Tibial nerve (tissue), 4 donors: ENCODE measurements around the gene SPON1. TPM values are rescaled to one million over a fixed set of nuclear protein-coding genes. Genes with fewer than 3 reads are reported as not detected.

Source experiments
- DNase-seq, 2 donors: peaks; one replicate each; pipeline ENCODE4 v3.0.0-alpha.2; 2019; ENCODE audit warnings: low spot score in 2 of 2
- H3K27ac ChIP-seq, 4 donors: fragments of 200-600 bp; sonication (generic) in 3 of 4; one replicate each; pipeline ENCODE4 v1.5.1; 2017 to 2019; ENCODE audit warnings: mild to moderate bottlenecking in 1 of 4
- H3K27me3 ChIP-seq, 2 donors: fragments of 200-600 bp; sonication (generic) in 1 of 2; one replicate each; pipeline versions ENCODE4 v1.5.1 to v1.6.0; 2017 to 2019
- H3K36me3 ChIP-seq, 3 donors: fragments of 200-600 bp; sonication (generic); one replicate each; pipeline ENCODE4 v1.5.1; 2018 to 2019
- H3K4me1 ChIP-seq, 4 donors: fragments of 200-600 bp; sonication (generic) in 3 of 4; one replicate each; pipeline ENCODE4 v1.5.1; 2017 to 2019
- H3K4me3 ChIP-seq, 4 donors: fragments of 200-600 bp; sonication (generic) in 3 of 4; one replicate each; pipeline ENCODE4 v1.5.1; 2017 to 2019; ENCODE audit warnings: mild to moderate bottlenecking in 1 of 4, moderate library complexity in 1 of 4
- H3K9me3 ChIP-seq, 4 donors: fragments of 200-600 bp; sonication (generic) in 3 of 4; one replicate each; pipeline ENCODE4 v1.5.1; 2017 to 2019
- CTCF ChIP-seq, 5 experiments: fragments of 200-600 bp in 3 of 5; fragments of 450-650 bp in 2 of 5; sonication (generic) in 3 of 5; IDR thresholded peaks; one replicate each; pipeline ENCODE4 v1.5.1; 2016 to 2019; ENCODE audit warnings: antibody characterized with exemption in 5 of 5, mild to moderate bottlenecking in 3 of 5, moderate library complexity in 2 of 5
- EP300 ChIP-seq, 2 donors: sonication (generic); formaldehyde crosslinking; IDR thresholded peaks; one replicate each; pipeline ENCODE4 v1.6.1; 2017; ENCODE audit warnings: antibody characterized with exemption in 2 of 2, mild to moderate bottlenecking in 1 of 2
- POLR2A ChIP-seq, 2 donors: fragments of 450-650 bp; IDR thresholded peaks; one replicate each; pipeline ENCODE4 v1.6.1; 2017; ENCODE audit warnings: antibody characterized with exemption in 2 of 2, mild to moderate bottlenecking in 2 of 2, moderate library complexity in 2 of 2
- WGBS, 2 donors: methylation state at CpG; one replicate each; pipeline ENCODE4 v1.1.5; 2018; 5-methylcytosine and 5-hydroxymethylcytosine counted together
- total RNA-seq, 4 donors: library from RNA; depleted of rRNA; stranded (reverse); fragments of >200 nt; gene quantifications; one replicate each; pipeline ENCODE4 v1.1.0, GENCODE V29; 2016

SPON1 gene
- total RNA-seq, 4 donors from 2014 or later: 13.5 to 33.9 (median 30.2) TPM

- TF ChIP-seq EP300 (IDR thresholded peaks at IDR 0.05): no peak
- no peak for TF ChIP-seq POLR2A (IDR thresholded peaks at IDR 0.05)
- no peak for TF ChIP-seq CTCF (IDR thresholded peaks at IDR 0.05)
- Histone ChIP-seq H3K36me3 (no peaks in the 10 kb centered on the region), H3K9me3 (no peaks in the 10 kb centered on the region), H3K27me3 (no peaks in the 10 kb centered on the region), H3K4me1 (no peaks in the 10 kb centered on the region), H3K27ac (no peak overlapping the region), H3K4me3 (no peak overlapping the region)
- DNase-seq: no peak
- 85 to 93% methylated on average over 3 of the region's 3 CpGs for WGBS, 2 donors
These were observed 178.5 kb downstream of the SPON1 start for GRCh38 chr11:14140991-14141390.

DNA sequence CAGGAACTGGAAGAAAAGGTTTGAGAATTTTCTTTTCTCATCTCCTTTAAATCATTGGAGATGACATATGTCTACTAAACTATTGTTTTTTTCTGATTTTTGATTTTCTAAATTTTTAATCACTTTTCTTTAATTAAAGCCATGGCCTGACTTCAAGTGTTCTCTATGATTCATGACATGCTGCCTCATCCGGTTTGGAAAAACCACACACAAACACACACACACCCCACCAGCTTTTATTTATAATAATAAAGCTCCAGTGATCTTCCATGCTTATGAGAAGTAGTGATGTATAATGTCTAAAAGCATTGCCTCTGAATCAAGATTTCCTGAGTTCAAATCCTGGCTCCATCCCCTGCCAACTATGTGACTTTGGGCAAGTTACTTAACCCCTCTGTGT lies 179.2 kb downstream of the SPON1 start:
- no peaks in the 10 kb centered on the region for H3K4me1 ChIP-seq
- H3K4me3 ChIP-seq: no peak overlapping the region
- H3K27me3 ChIP-seq: no peaks in the 10 kb centered on the region
- H3K36me3 ChIP-seq: no peaks in the 10 kb centered on the region
- DNase-seq: no peak
- no peaks in the 10 kb centered on the region for H3K9me3 ChIP-seq
- TF ChIP-seq EP300 (IDR thresholded peaks at IDR 0.05) (no peak), CTCF (IDR thresholded peaks at IDR 0.05) (no peak), POLR2A (IDR thresholded peaks at IDR 0.05) (no peak)
- no peak overlapping the region for H3K27ac ChIP-seq
- 58 to 63% methylated on average over 1 of the region's 1 CpG for WGBS, 2 donors

DNA sequence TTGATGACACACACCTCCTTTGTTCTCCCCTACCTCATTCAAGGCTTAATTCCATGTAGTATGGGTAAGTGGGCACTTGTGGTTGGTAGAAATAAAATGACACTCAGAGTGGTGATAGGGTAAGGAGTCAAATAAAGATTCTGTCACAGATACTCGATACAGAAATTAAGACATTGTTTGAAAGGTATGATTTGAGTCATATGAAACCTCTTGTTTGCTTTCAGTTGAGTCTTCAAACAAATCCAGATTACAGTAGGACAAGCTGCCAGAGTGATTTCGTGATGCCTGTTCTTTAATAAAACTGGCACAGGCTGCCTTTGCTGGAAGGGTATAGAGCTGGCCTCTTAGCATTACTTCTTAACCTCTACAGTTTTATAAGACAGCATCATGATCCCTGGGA lies 182.4 kb downstream of the SPON1 start:
- TF ChIP-seq EP300 (IDR thresholded peaks at IDR 0.05) (no peak), POLR2A (IDR thresholded peaks at IDR 0.05) (no peak), CTCF (IDR thresholded peaks at IDR 0.05) (no peak)
- Histone ChIP-seq H3K9me3 (no peaks in the 10 kb centered on the region), H3K36me3 (no peaks in the 10 kb centered on the region), H3K27ac (no peak overlapping the region), H3K27me3 (no peaks in the 10 kb centered on the region), H3K4me1 (no peaks in the 10 kb centered on the region), H3K4me3 (no peak overlapping the region)
- WGBS, 2 donors: 84 to 88% methylated on average over 2 of the region's 2 CpGs
- no peak for DNase-seq

- H3K36me3 ChIP-seq: no peaks in the 10 kb centered on the region
- no peak for DNase-seq
- WGBS, 2 donors: 29 to 34% methylated on average over 3 of the region's 3 CpGs
- peak; percentile 33 to 53 (median 44) for TF ChIP-seq CTCF (IDR thresholded peaks at IDR 0.05)
- TF ChIP-seq POLR2A (IDR thresholded peaks at IDR 0.05): no peak
- no peak overlapping the region for H3K27ac ChIP-seq
- no peaks in the 10 kb centered on the region for H3K4me1 ChIP-seq
- H3K4me3 ChIP-seq: no peak overlapping the region
- H3K9me3 ChIP-seq: peaks cover 0 to 6% (median 0%) of the 10 kb centered on the region in 4 donors
- no peaks in the 10 kb centered on the region for H3K27me3 ChIP-seq
These were observed 186.2 kb downstream of the SPON1 start for GRCh38 chr11:14148653-14149273.

- H3K27ac ChIP-seq: no peak overlapping the region
- no peak for TF ChIP-seq EP300 (IDR thresholded peaks at IDR 0.05)
- no peak for TF ChIP-seq POLR2A (IDR thresholded peaks at IDR 0.05)
- TF ChIP-seq CTCF (IDR thresholded peaks at IDR 0.05): no peak
- H3K27me3 ChIP-seq: no peaks in the 10 kb centered on the region
- WGBS, 2 donors: 57 to 62% methylated on average over 2 of the region's 2 CpGs
- no peak for DNase-seq
- H3K4me3 ChIP-seq: no peak overlapping the region
- no peaks in the 10 kb centered on the region for H3K4me1 ChIP-seq
- H3K9me3 ChIP-seq: peaks cover 0 to 16% (median 2%) of the 10 kb centered on the region in 4 donors
- H3K36me3 ChIP-seq: no peaks in the 10 kb centered on the region
These were observed 187.2 kb downstream of the SPON1 start for GRCh38 chr11:14149683-14150082.
